SK-N-SH treated with all-trans-retinoic acid at 6 μM for 48 hours (cell line): ENCODE data around the gene MT2A.

Experiments
- ATAC-seq: fragments of 200-7000 bp; cut with Tn5 transposase; 3 replicates; pipeline ENCODE4 v1.9.1; 2020; ENCODE audit warnings: mild to moderate bottlenecking, moderate library complexity
- ARNTL ChIP-seq: fragments of 450-650 bp; formaldehyde crosslinking; IDR thresholded peaks from 2 replicates; pipeline ENCODE4 v1.5.0; 2020; ENCODE audit warnings: low read depth, mild to moderate bottlenecking, moderate library complexity, borderline replicate concordance
- BACH2 ChIP-seq: fragments of 250-450 bp; sonication (Bioruptor Pico); IDR thresholded peaks from 2 replicates; pipeline ENCODE4 v1.9.0; 2021; ENCODE audit warnings: mild to moderate bottlenecking, borderline replicate concordance
- CREB5 ChIP-seq: fragments of 250-450 bp; sonication (Bioruptor Pico); IDR thresholded peaks from 2 replicates; pipeline ENCODE4 v1.5.1; 2020; ENCODE audit warnings: low read depth, mild to moderate bottlenecking, moderate library complexity
- CSDC2 ChIP-seq: fragments of 250-450 bp; sonication (Bioruptor Pico); IDR thresholded peaks from 2 replicates; pipeline ENCODE4 v1.5.0; 2020; ENCODE audit warnings: mild to moderate bottlenecking, moderate library complexity
- ESRRG ChIP-seq: fragments of 250-450 bp; sonication (Bioruptor Pico); IDR thresholded peaks from 2 replicates; pipeline ENCODE4 v1.6.1; 2021; ENCODE audit warnings: mild to moderate bottlenecking
- GLIS3 ChIP-seq: fragments of 250-450 bp; sonication (Bioruptor Pico); IDR thresholded peaks from 2 replicates; pipeline ENCODE4 v1.5.0; 2020; ENCODE audit warnings: mild to moderate bottlenecking, moderate library complexity
- ISL1 ChIP-seq: fragments of 250-450 bp; sonication (Bioruptor Pico); IDR thresholded peaks from 2 replicates; pipeline ENCODE4 v2.1.2; 2022; ENCODE audit warnings: mild to moderate bottlenecking, moderate library complexity
- OSR1 ChIP-seq: fragments of 250-450 bp; sonication (Bioruptor Pico); IDR thresholded peaks from 2 replicates; pipeline ENCODE4 v1.8.0; 2022; ENCODE audit warnings: moderate library complexity, mild to moderate bottlenecking, inconsistent platforms
- PATZ1 ChIP-seq: fragments of 250-450 bp; sonication (Bioruptor Pico); IDR thresholded peaks from 2 replicates; pipeline ENCODE4 v1.8.0; 2020; ENCODE audit warnings: mild to moderate bottlenecking, moderate library complexity, borderline replicate concordance
- POU6F1 ChIP-seq: fragments of 250-450 bp; sonication (Bioruptor Pico); IDR thresholded peaks from 2 replicates; pipeline ENCODE4 v1.8.0; 2021; ENCODE audit warnings: low read depth, mild to moderate bottlenecking, moderate library complexity, borderline replicate concordance
- PPARA ChIP-seq: fragments of 250-450 bp; sonication (Bioruptor Pico); IDR thresholded peaks from 2 replicates; pipeline ENCODE4 v1.5.0; 2020; ENCODE audit warnings: mild to moderate bottlenecking, borderline replicate concordance
- SNAI2 ChIP-seq: fragments of 250-450 bp; sonication (Bioruptor Pico); IDR thresholded peaks from 2 replicates; pipeline ENCODE4 v1.5.0; 2020; ENCODE audit warnings: mild to moderate bottlenecking, moderate library complexity
- TSHZ2 ChIP-seq: fragments of 250-450 bp; sonication (Bioruptor Pico); IDR thresholded peaks from 2 replicates; pipeline ENCODE4 v1.5.0; 2020; ENCODE audit warnings: mild to moderate bottlenecking, moderate library complexity
- ZFP3 ChIP-seq: fragments of 250-450 bp; sonication (Bioruptor Pico); IDR thresholded peaks from 2 replicates; pipeline ENCODE4 v1.5.0; 2020; ENCODE audit warnings: mild to moderate bottlenecking, moderate library complexity
- ZFP30 ChIP-seq: fragments of 450-650 bp; formaldehyde crosslinking; IDR thresholded peaks from 2 replicates; pipeline ENCODE4 v1.5.0; 2022; ENCODE audit warnings: mild to moderate bottlenecking, moderate library complexity
- ZNF565 ChIP-seq: fragments of 450-650 bp; formaldehyde crosslinking; conservative IDR thresholded peaks from 2 replicates; pipeline ENCODE4 v1.5.0; 2020; ENCODE audit warnings: low read depth, mild to moderate bottlenecking, moderate library complexity
- ZNF8 ChIP-seq: fragments of 450-650 bp; formaldehyde crosslinking; IDR thresholded peaks from 2 replicates; pipeline ENCODE4 v1.5.0; 2020; ENCODE audit warnings: mild to moderate bottlenecking, moderate library complexity
- TF ChIP-seq, protein P1 (sequence below): fragments of 250-450 bp; sonication (Bioruptor Pico); IDR thresholded peaks from 2 replicates; pipeline ENCODE4 v1.5.1; 2021; ENCODE audit warnings: mild to moderate bottlenecking, moderate library complexity

The MT2A gene

GRCh38 chr16:56601325-56601724 is 7.1 kb upstream of the MT2A start:
- no peak for TF ChIP-seq ISL1 (CRISPR knock-in tag)
- TF ChIP-seq CREB5 (CRISPR knock-in tag) = no peak
- no peak for TF ChIP-seq BACH2
- no peak for TF ChIP-seq ZFP30 (CRISPR knock-in tag)
- no peak for TF ChIP-seq ZFP3 (CRISPR knock-in tag)
- no peak for TF ChIP-seq ZNF565 (CRISPR knock-in tag)
- TF ChIP-seq SNAI2 (CRISPR knock-in tag) = no peak
- no peak for TF ChIP-seq CSDC2
- TF ChIP-seq OSR1 = no peak
- TF ChIP-seq ARNTL (CRISPR knock-in tag) = no peak
- no peak for TF ChIP-seq GLIS3 (CRISPR knock-in tag)
- no peak for TF ChIP-seq ZNF8 (CRISPR knock-in tag)
- no peak for TF ChIP-seq POU6F1 (CRISPR knock-in tag)
- TF ChIP-seq PATZ1 (CRISPR knock-in tag) = no peak
- TF ChIP-seq, protein P1, sequence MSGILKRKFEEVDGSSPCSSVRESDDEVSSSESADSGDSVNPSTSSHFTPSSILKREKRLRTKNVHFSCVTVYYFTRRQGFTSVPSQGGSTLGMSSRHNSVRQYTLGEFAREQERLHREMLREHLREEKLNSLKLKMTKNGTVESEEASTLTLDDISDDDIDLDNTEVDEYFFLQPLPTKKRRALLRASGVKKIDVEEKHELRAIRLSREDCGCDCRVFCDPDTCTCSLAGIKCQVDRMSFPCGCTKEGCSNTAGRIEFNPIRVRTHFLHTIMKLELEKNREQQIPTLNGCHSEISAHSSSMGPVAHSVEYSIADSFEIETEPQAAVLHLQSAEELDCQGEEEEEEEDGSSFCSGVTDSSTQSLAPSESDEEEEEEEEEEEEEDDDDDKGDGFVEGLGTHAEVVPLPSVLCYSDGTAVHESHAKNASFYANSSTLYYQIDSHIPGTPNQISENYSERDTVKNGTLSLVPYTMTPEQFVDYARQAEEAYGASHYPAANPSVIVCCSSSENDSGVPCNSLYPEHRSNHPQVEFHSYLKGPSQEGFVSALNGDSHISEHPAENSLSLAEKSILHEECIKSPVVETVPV (CRISPR knock-in tag) = no peak
- TF ChIP-seq PPARA = no peak

GRCh38 chr16:56603589-56603988 is 4.8 kb upstream of the MT2A start:
- ATAC-seq = no peak
- TF ChIP-seq ISL1 (CRISPR knock-in tag) (no peak), PATZ1 (CRISPR knock-in tag) (no peak), ESRRG (no peak), TSHZ2 (no peak)
- TF ChIP-seq, protein P1 (CRISPR knock-in tag) = no peak

More at GRCh38 chr16:56601325-56601724, 7.1 kb upstream of the MT2A start:
- no peak for ATAC-seq
